Rectal smooth muscle tissue (tissue), 1 donor: ENCODE data around the gene SLC22A2.

Experiments
- H3K27ac ChIP-seq: one replicate; pipeline ENCODE4 v1.7.0; 2013; ENCODE audit warnings: low read depth, low read length, inconsistent platforms
- H3K27me3 ChIP-seq: one replicate; pipeline ENCODE4 v1.7.0; 2013; ENCODE audit warnings: low read length; ENCODE audit not compliant: control insufficient read depth, insufficient read depth
- H3K36me3 ChIP-seq: one replicate; pipeline ENCODE4 v1.7.0; 2013; ENCODE audit warnings: low read length; ENCODE audit not compliant: control insufficient read depth, insufficient read depth
- H3K4me1 ChIP-seq: one replicate; pipeline ENCODE4 v1.7.0; 2013; ENCODE audit warnings: low read length; ENCODE audit not compliant: control insufficient read depth, insufficient read depth
- H3K4me3 ChIP-seq: one replicate; pipeline ENCODE4 v1.7.0; 2013; ENCODE audit warnings: low read length
- H3K9ac ChIP-seq: one replicate; pipeline ENCODE4 v1.7.0; 2013; ENCODE audit warnings: low read length

The SLC22A2 gene

GRCh38 chr6:160269771-160270170, 11.2 kb upstream of the SLC22A2 start:
- Histone ChIP-seq H3K27ac (no peak overlapping the region), H3K4me3 (no peak overlapping the region), H3K4me1 (no peaks in the 10 kb centered on the region), H3K27me3 (no peaks in the 10 kb centered on the region), H3K36me3 (no peaks in the 10 kb centered on the region), H3K9ac (no peak overlapping the region)

- Histone ChIP-seq H3K9ac (no peak overlapping the region), H3K27me3 (no peaks in the 10 kb centered on the region), H3K36me3 (no peaks in the 10 kb centered on the region), H3K4me3 (no peak overlapping the region), H3K4me1 (no peaks in the 10 kb centered on the region), H3K27ac (no peak overlapping the region)
Observed at GRCh38 chr6:160269023-160269521, 10.5 kb upstream of the SLC22A2 start.

GRCh38 chr6:160267102-160267501, 8.5 kb upstream of the SLC22A2 start:
- H3K27ac ChIP-seq, result no peak overlapping the region
- no peaks in the 10 kb centered on the region for H3K36me3 ChIP-seq
- no peaks in the 10 kb centered on the region for H3K4me1 ChIP-seq
- no peaks in the 10 kb centered on the region for H3K27me3 ChIP-seq
- no peak overlapping the region for H3K4me3 ChIP-seq
- H3K9ac ChIP-seq, result no peak overlapping the region

GRCh38 chr6:160265869-160266476, 7.4 kb upstream of the SLC22A2 start:
- H3K27me3 ChIP-seq, result no peaks in the 10 kb centered on the region
- no peaks in the 10 kb centered on the region for H3K4me1 ChIP-seq
- no peak overlapping the region for H3K4me3 ChIP-seq
- H3K9ac ChIP-seq, result no peak overlapping the region
- H3K27ac ChIP-seq, result no peak overlapping the region
- no peaks in the 10 kb centered on the region for H3K36me3 ChIP-seq

- no peak overlapping the region for H3K4me3 ChIP-seq
- H3K27ac ChIP-seq, result no peak overlapping the region
Observed at GRCh38 chr6:160264061-160264612, 5.5 kb upstream of the SLC22A2 start.

GRCh38 chr6:160263196-160263939, 4.7 kb upstream of the SLC22A2 start:
- Histone ChIP-seq H3K27ac (no peak overlapping the region), H3K4me3 (no peak overlapping the region)

More at GRCh38 chr6:160264061-160264612, 5.5 kb upstream of the SLC22A2 start:
- Histone ChIP-seq H3K36me3 (no peaks in the 10 kb centered on the region), H3K27me3 (no peaks in the 10 kb centered on the region), H3K4me1 (peaks cover 8% of the 10 kb centered on the region), H3K9ac (no peak overlapping the region)

GRCh38 chr6:160261991-160262680, 3.5 kb upstream of the SLC22A2 start:
- peaks cover 19% of the 10 kb centered on the region for H3K4me1 ChIP-seq
- no peak overlapping the region for H3K27ac ChIP-seq
- no peak overlapping the region for H3K4me3 ChIP-seq
- no peaks in the 10 kb centered on the region for H3K27me3 ChIP-seq
- H3K9ac ChIP-seq, result no peak overlapping the region
- H3K36me3 ChIP-seq, result no peaks in the 10 kb centered on the region

More at GRCh38 chr6:160263196-160263939, 4.7 kb upstream of the SLC22A2 start:
- Histone ChIP-seq H3K4me1 (peaks cover 15% of the 10 kb centered on the region), H3K36me3 (no peaks in the 10 kb centered on the region), H3K27me3 (no peaks in the 10 kb centered on the region), H3K9ac (no peak overlapping the region)

- no peak overlapping the region for H3K4me3 ChIP-seq
- H3K27ac ChIP-seq, result no peak overlapping the region
- peaks cover 19% of the 10 kb centered on the region for H3K4me1 ChIP-seq
- no peaks in the 10 kb centered on the region for H3K36me3 ChIP-seq
- H3K9ac ChIP-seq, result no peak overlapping the region
- H3K27me3 ChIP-seq, result no peaks in the 10 kb centered on the region
Observed at GRCh38 chr6:160260803-160261450, 2.3 kb upstream of the SLC22A2 start.

GRCh38 chr6:160260367-160260766, 1.7 kb upstream of the SLC22A2 start:
- Histone ChIP-seq H3K27ac (peak overlapping the region; percentile 72), H3K9ac (no peak overlapping the region), H3K4me1 (peaks cover 19% of the 10 kb centered on the region), H3K4me3 (no peak overlapping the region), H3K36me3 (no peaks in the 10 kb centered on the region), H3K27me3 (no peaks in the 10 kb centered on the region)

- H3K9ac ChIP-seq, result no peak overlapping the region
- peaks cover 19% of the 10 kb centered on the region for H3K4me1 ChIP-seq
- H3K36me3 ChIP-seq, result no peaks in the 10 kb centered on the region
- peak overlapping the region; percentile 72 for H3K27ac ChIP-seq
- no peak overlapping the region for H3K4me3 ChIP-seq
- H3K27me3 ChIP-seq, result no peaks in the 10 kb centered on the region
Observed at GRCh38 chr6:160259598-160259997, 977 bp upstream of the SLC22A2 start.

- peak overlapping the region; percentile 72 for H3K27ac ChIP-seq
Observed at GRCh38 chr6:160259143-160259425, 463 bp upstream of the SLC22A2 start.

GRCh38 chr6:160256445-160256844, 2.2 kb downstream of the SLC22A2 start:
- Histone ChIP-seq H3K9ac (no peak overlapping the region), H3K4me3 (no peak overlapping the region), H3K27ac (no peak overlapping the region), H3K36me3 (no peaks in the 10 kb centered on the region), H3K4me1 (peaks cover 19% of the 10 kb centered on the region), H3K27me3 (no peaks in the 10 kb centered on the region)

More at GRCh38 chr6:160259143-160259425, 463 bp upstream of the SLC22A2 start:
- H3K36me3 ChIP-seq, result no peaks in the 10 kb centered on the region
- H3K4me3 ChIP-seq, result no peak overlapping the region
- H3K27me3 ChIP-seq, result no peaks in the 10 kb centered on the region
- H3K4me1 ChIP-seq, result peaks cover 19% of the 10 kb centered on the region
- no peak overlapping the region for H3K9ac ChIP-seq
